K562 (cell line): ENCODE results near the gene CRX. TPM values are rescaled to one million over a fixed set of nuclear protein-coding genes. Genes with fewer than 3 reads are reported as not detected.

Experiments
- EP300 ChIP-seq: IDR thresholded peaks from 2 replicates; pipeline ENCODE4 v1.6.1; 2012; ENCODE audit warnings: low read length, improper control_type of control experiment
- FOXK2 ChIP-seq, 2 experiments: fragments of 450-650 bp; IDR thresholded peaks in 1 of 2; conservative IDR thresholded peaks in 1 of 2; 2 replicates each; pipeline ENCODE4 v1.6.1; 2016; ENCODE audit warnings: low read depth in 2 of 2, mild to moderate bottlenecking in 1 of 2
- GATAD2B ChIP-seq: fragments of 450-650 bp; IDR thresholded peaks from 2 replicates; pipeline ENCODE4 v1.6.1; 2017; ENCODE audit warnings: mild to moderate bottlenecking, borderline replicate concordance
- NFRKB ChIP-seq: fragments of 450-650 bp; IDR thresholded peaks from 2 replicates; pipeline ENCODE4 v1.6.1; 2016; ENCODE audit warnings: low read depth
- SETDB1 ChIP-seq: IDR thresholded peaks from one replicate; pipeline ENCODE4 v1.6.1; 2012; ENCODE audit warnings: low read length, control low read depth, inconsistent platforms
- ZBTB17 ChIP-seq: fragments of 450-650 bp; formaldehyde crosslinking; IDR thresholded peaks from 2 replicates; pipeline ENCODE4 v1.4.0; 2020; ENCODE audit warnings: mild to moderate bottlenecking
- ZEB2 ChIP-seq: fragments of 450-650 bp; IDR thresholded peaks from 2 replicates; pipeline ENCODE4 v1.6.1; 2016
- ZFP30 ChIP-seq: fragments of 250-450 bp; sonication (Bioruptor Pico); IDR thresholded peaks from 2 replicates; pipeline ENCODE4 v1.8.0; 2022; ENCODE audit warnings: moderate library complexity, mild to moderate bottlenecking, inconsistent platforms, borderline replicate concordance
- ZNF780A ChIP-seq: fragments of 250-450 bp; sonication (Bioruptor Pico); IDR thresholded peaks from 2 replicates; pipeline ENCODE4 v1.5.0; 2021; ENCODE audit warnings: mild to moderate bottlenecking
- ZNF79 ChIP-seq: fragments of 250-450 bp; sonication (Bioruptor Pico); IDR thresholded peaks from 2 replicates; pipeline ENCODE4 v1.4.0; 2020; ENCODE audit warnings: low read depth, mild to moderate bottlenecking, moderate library complexity
- polyA plus RNA-seq, 8 experiments: library from polyadenylated mRNA; depleted of rRNA in 4 of 8; stranded (reverse) in 5 of 8; unstranded in 3 of 8; fragments of >200 nt; fragmentation: Nextera tagmentation in 2 of 8; fragmentation: Illumina TruSeq in 1 of 8; extraction: Ambion mirVana in 2 of 8; extraction: Trizol in 1 of 8; gene quantifications; 2 replicates each; pipeline versions ENCODE4 v1.2.1 to v1.2.3, GENCODE V29; 2011 to 2014; ENCODE audit warnings: inconsistent platforms in 1 of 8, missing spikeins in 1 of 8
- total RNA-seq, 7 experiments: library from RNA; depleted of rRNA in 6 of 7; stranded (reverse); fragments of >200 nt in 6 of 7; fragmentation: Illumina TruSeq in 2 of 7; extraction: Trizol in 2 of 7; gene quantifications; 2 replicates each; pipeline versions ENCODE4 v1.2.1 to v1.2.3, GENCODE V29; 2011 to 2021; ENCODE audit warnings: low replicate concordance in 1 of 7
- TF ChIP-seq, protein P1 (sequence below): fragments of 450-650 bp; IDR thresholded peaks from 2 replicates; pipeline ENCODE4 v1.6.1; 2016; ENCODE audit warnings: antibody characterized with exemption
- TF ChIP-seq, protein P2 (sequence below), 2 experiments: fragments of 450-650 bp; formaldehyde crosslinking in 1 of 2; IDR thresholded peaks; 2 replicates each; pipeline versions ENCODE4 v1.4.0 to v1.6.1; 2014 to 2020; ENCODE audit warnings: mild to moderate bottlenecking in 2 of 2, borderline replicate concordance in 1 of 2, low read depth in 1 of 2
- TF ChIP-seq, protein P3 (sequence below): sonication (generic); formaldehyde crosslinking; IDR thresholded peaks from 2 replicates; pipeline ENCODE4 v1.8.1; 2022; ENCODE audit warnings: missing genetic modification reagents

CRX gene
- total and polyA plus RNA-seq, 9 of the 15 experiments (the other 6 are each of a cell fraction or from before 2014, with no cell fraction given), result 0.01 TPM; not detected in 8

DNA sequence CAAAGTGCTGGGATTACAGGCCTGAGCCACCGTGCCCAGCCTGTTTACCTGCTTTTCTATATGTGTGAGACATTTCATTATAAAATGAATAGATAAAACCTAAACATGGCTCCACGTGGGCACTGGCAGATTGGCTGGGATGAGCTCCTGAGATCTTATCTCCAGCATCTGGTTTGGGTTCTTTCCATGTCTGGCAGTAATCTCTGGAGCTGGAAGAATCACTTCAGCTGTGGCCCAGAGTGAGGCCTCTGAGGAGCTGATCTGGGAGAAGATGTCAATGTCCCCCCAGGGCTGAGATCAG is 69.8 kb downstream of the CRX start (continued):
- TF ChIP-seq, protein P1, sequence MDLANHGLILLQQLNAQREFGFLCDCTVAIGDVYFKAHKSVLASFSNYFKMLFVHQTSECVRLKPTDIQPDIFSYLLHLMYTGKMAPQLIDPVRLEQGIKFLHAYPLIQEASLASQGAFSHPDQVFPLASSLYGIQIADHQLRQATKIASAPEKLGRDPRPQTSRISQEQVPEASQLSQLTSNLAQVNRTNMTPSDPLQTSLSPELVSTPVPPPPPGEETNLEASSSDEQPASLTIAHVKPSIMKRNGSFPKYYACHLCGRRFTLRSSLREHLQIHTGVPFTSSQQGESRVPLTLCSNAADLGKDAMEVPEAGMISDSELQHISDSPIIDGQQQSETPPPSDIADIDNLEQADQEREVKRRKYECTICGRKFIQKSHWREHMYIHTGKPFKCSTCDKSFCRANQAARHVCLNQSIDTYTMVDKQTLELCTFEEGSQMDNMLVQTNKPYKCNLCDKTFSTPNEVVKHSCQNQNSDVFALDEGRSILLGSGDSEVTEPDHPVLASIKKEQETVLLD, result 0 out of 2 replicates have a peak, but pooled peaks have one; percentile 71
- 0 out of 2 replicates have a peak, but pooled peaks have one; percentile 11 for TF ChIP-seq ZNF780A (CRISPR knock-in tag)
- TF ChIP-seq, protein P2, sequence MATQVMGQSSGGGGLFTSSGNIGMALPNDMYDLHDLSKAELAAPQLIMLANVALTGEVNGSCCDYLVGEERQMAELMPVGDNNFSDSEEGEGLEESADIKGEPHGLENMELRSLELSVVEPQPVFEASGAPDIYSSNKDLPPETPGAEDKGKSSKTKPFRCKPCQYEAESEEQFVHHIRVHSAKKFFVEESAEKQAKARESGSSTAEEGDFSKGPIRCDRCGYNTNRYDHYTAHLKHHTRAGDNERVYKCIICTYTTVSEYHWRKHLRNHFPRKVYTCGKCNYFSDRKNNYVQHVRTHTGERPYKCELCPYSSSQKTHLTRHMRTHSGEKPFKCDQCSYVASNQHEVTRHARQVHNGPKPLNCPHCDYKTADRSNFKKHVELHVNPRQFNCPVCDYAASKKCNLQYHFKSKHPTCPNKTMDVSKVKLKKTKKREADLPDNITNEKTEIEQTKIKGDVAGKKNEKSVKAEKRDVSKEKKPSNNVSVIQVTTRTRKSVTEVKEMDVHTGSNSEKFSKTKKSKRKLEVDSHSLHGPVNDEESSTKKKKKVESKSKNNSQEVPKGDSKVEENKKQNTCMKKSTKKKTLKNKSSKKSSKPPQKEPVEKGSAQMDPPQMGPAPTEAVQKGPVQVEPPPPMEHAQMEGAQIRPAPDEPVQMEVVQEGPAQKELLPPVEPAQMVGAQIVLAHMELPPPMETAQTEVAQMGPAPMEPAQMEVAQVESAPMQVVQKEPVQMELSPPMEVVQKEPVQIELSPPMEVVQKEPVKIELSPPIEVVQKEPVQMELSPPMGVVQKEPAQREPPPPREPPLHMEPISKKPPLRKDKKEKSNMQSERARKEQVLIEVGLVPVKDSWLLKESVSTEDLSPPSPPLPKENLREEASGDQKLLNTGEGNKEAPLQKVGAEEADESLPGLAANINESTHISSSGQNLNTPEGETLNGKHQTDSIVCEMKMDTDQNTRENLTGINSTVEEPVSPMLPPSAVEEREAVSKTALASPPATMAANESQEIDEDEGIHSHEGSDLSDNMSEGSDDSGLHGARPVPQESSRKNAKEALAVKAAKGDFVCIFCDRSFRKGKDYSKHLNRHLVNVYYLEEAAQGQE (IDR thresholded peaks at IDR 0.05; ENCODE audit: borderline replicate concordance), result 0 out of 2 replicates have a peak, but pooled peaks have one; percentile 5
- TF ChIP-seq, protein P2 (CRISPR knock-in tag; IDR thresholded peaks at IDR 0.05; ENCODE audit: low read depth), result no peak
- TF ChIP-seq ZFP30, result no peak
- TF ChIP-seq, protein P3, sequence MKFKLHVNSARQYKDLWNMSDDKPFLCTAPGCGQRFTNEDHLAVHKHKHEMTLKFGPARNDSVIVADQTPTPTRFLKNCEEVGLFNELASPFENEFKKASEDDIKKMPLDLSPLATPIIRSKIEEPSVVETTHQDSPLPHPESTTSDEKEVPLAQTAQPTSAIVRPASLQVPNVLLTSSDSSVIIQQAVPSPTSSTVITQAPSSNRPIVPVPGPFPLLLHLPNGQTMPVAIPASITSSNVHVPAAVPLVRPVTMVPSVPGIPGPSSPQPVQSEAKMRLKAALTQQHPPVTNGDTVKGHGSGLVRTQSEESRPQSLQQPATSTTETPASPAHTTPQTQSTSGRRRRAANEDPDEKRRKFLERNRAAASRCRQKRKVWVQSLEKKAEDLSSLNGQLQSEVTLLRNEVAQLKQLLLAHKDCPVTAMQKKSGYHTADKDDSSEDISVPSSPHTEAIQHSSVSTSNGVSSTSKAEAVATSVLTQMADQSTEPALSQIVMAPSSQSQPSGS (CRISPR knock-in tag), result no peak
- peak in 1 of 2 experiments; percentile 13; a peak in 2 of 4 replicates for TF ChIP-seq FOXK2 (conservative IDR thresholded peaks at IDR 0.05 in 1 of 2, IDR thresholded peaks at IDR 0.05 in 1 of 2; ENCODE audit: low read depth in 2 of 2)
- TF ChIP-seq SETDB1, result no peak
- 0 out of 2 replicates have a peak, but pooled peaks have one; percentile 37 for TF ChIP-seq NFRKB
- TF ChIP-seq EP300, result no peak
- no peak for TF ChIP-seq ZNF79 (CRISPR knock-in tag)
- TF ChIP-seq ZBTB17 (CRISPR knock-in tag), result 0 out of 2 replicates have a peak, but pooled peaks have one; percentile 14
- TF ChIP-seq GATAD2B, result 0 out of 2 replicates have a peak, but pooled peaks have one; percentile 90
- TF ChIP-seq ZEB2, result peak; percentile 71; the same call in 1 of the 2 replicates
